Loucy (cell line): ENCODE data around the gene OSBPL1A.

ENCODE experiments used
- H2AFZ ChIP-seq: fragments of 200-600 bp; sonication (generic); 2 replicates; pipeline ENCODE4 v1.6.0; 2016; ENCODE audit warnings: antibody characterized with exemption, mild to moderate bottlenecking, low read length, moderate library complexity
- H3F3A ChIP-seq: fragments of 200-600 bp; 2 replicates; pipeline ENCODE4 v1.6.0; 2016; ENCODE audit warnings: antibody characterized with exemption, low read depth, mild to moderate bottlenecking
- H3K27me3 ChIP-seq: fragments of 200-600 bp; sonication (generic); 2 replicates; pipeline ENCODE4 v1.6.1; 2014; ENCODE audit warnings: low read length, mild to moderate bottlenecking; ENCODE audit not compliant: insufficient read depth, poor library complexity, severe bottlenecking
- H3K36me3 ChIP-seq: fragments of 200-600 bp; sonication (generic); 2 replicates; pipeline ENCODE4 v1.6.1; 2016; ENCODE audit warnings: low read length; ENCODE audit not compliant: insufficient read depth
- H3K4me1 ChIP-seq: fragments of 200-600 bp; sonication (generic); 2 replicates; pipeline ENCODE4 v1.5.1; 2014; ENCODE audit warnings: low read length, mild to moderate bottlenecking; ENCODE audit not compliant: insufficient read depth, poor library complexity, severe bottlenecking
- H3K4me2 ChIP-seq: fragments of 200-600 bp; sonication (generic); 2 replicates; pipeline ENCODE4 v1.6.0; 2014; ENCODE audit warnings: antibody characterized with exemption, low read length, low read depth, mild to moderate bottlenecking; ENCODE audit not compliant: poor library complexity, severe bottlenecking
- H3K4me3 ChIP-seq: fragments of 200-600 bp; sonication (generic); 2 replicates; pipeline ENCODE4 v1.5.1; 2014; ENCODE audit warnings: low read length, mild to moderate bottlenecking, mixed read lengths; ENCODE audit not compliant: poor library complexity, severe bottlenecking
- H3K79me2 ChIP-seq: fragments of 200-600 bp; sonication (generic); 2 replicates; pipeline ENCODE4 v1.6.1; 2014; ENCODE audit warnings: low read length; ENCODE audit not compliant: insufficient read depth
- H3K9ac ChIP-seq: fragments of 200-600 bp; sonication (generic); 2 replicates; pipeline ENCODE4 v1.6.0; 2014; ENCODE audit warnings: mild to moderate bottlenecking, low read depth, low read length, moderate library complexity; ENCODE audit not compliant: poor library complexity, severe bottlenecking
- H3K9me2 ChIP-seq: fragments of 200-600 bp; sonication (generic); replicated peaks from 2 replicates; pipeline ENCODE4 v1.6.1; 2016; ENCODE audit warnings: low read depth, low read length, mixed read lengths
- H3K9me3 ChIP-seq: fragments of 200-600 bp; sonication (generic); 2 replicates; pipeline ENCODE4 v1.6.1; 2014; ENCODE audit warnings: mild to moderate bottlenecking, antibody characterized with exemption, low read length, low read depth; ENCODE audit not compliant: insufficient read depth
- H4K20me1 ChIP-seq: fragments of 200-600 bp; sonication (generic); 2 replicates; pipeline ENCODE4 v1.6.0; 2014; ENCODE audit warnings: antibody characterized with exemption, low read length, mild to moderate bottlenecking; ENCODE audit not compliant: insufficient read depth, poor library complexity, severe bottlenecking
- CTCF ChIP-seq: fragments of 200-600 bp; sonication (generic); conservative IDR thresholded peaks from 2 replicates; pipeline ENCODE4 v1.5.1; 2014; ENCODE audit warnings: mild to moderate bottlenecking, antibody characterized with exemption, low read length
- EZH2phosphoT487 ChIP-seq: fragments of 200-600 bp; IDR thresholded peaks from 2 replicates; pipeline ENCODE4 v1.6.1; 2018; ENCODE audit warnings: antibody characterized with exemption, mild to moderate bottlenecking, moderate library complexity, borderline replicate concordance

OSBPL1A gene

DNA sequence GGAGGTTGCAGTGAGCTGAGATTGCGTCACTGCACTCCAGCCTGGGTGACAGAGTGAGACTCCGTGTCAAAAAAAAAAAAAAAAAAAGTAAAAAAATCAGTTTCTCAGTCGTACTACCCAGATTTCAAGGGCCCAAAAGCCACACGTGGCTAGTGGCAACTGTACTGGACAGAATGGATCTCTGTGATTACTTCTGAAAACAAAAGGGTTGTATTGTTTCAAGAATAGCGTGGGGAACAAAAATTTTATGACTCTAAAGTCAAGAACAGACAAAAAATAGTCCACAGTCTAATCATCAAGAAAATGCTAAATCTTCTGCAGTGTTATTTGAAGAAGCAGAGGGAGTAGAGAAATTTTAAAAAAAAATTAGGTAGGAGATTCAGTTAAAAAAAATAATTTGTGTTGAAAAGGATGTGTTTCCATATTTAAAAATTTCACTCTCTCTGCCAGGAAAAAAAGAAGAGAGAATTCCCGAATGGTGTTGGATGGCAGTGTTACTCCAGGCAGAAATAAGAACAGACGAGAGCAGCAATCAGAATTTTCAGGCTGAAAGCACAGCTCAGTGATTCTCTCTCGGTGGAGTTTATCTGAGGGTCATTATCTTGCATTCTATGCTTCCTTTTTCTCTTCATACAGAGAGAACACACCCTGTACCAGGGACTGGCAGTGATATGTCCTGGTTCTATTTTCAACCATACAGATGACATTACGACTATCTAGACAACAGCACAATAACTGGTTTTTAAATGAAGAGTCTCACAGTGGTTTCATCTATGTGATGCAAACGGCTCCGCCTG lies 196.9 kb downstream of the OSBPL1A start:
- no peak overlapping the region for H3K9ac ChIP-seq
- H3F3A ChIP-seq, result no peaks in the 10 kb centered on the region
- no peaks in the 10 kb centered on the region for H4K20me1 ChIP-seq
- no peaks in the 10 kb centered on the region for H3K9me2 ChIP-seq
- no peaks in the 10 kb centered on the region for H3K4me1 ChIP-seq
- TF ChIP-seq CTCF, result no peak
- TF ChIP-seq EZH2phosphoT487, result no peak
- no peak overlapping the region for H3K4me2 ChIP-seq
- no peaks in the 10 kb centered on the region for H3K79me2 ChIP-seq
- H3K36me3 ChIP-seq, result no peaks in the 10 kb centered on the region; the same call in 1 of the 2 replicates
- no peaks in the 10 kb centered on the region for H3K9me3 ChIP-seq
- no peak overlapping the region for H2AFZ ChIP-seq
- no peaks in the 10 kb centered on the region for H3K27me3 ChIP-seq
- H3K4me3 ChIP-seq, result no peak overlapping the region

- Histone ChIP-seq H3K4me3 (no peak overlapping the region), H3K27me3 (no peaks in the 10 kb centered on the region), H3K9ac (no peak overlapping the region), H3F3A (no peaks in the 10 kb centered on the region), H3K79me2 (no peaks in the 10 kb centered on the region), H2AFZ (no peak overlapping the region), H4K20me1 (no peaks in the 10 kb centered on the region), H3K4me1 (no peaks in the 10 kb centered on the region), H3K9me3 (no peaks in the 10 kb centered on the region), H3K36me3 (no peaks in the 10 kb centered on the region; the same call in 1 of the 2 replicates), H3K4me2 (no peak overlapping the region), H3K9me2 (no peaks in the 10 kb centered on the region)
- TF ChIP-seq EZH2phosphoT487, result no peak
- TF ChIP-seq CTCF, result no peak
These were observed 198.2 kb downstream of the OSBPL1A start for GRCh38 chr18:24199372-24199962.

- Histone ChIP-seq H4K20me1 (no peaks in the 10 kb centered on the region), H3K79me2 (no peaks in the 10 kb centered on the region), H3K9me3 (no peaks in the 10 kb centered on the region), H3K9me2 (no peaks in the 10 kb centered on the region), H3K36me3 (no peaks in the 10 kb centered on the region; the same call in 1 of the 2 replicates), H3K27me3 (no peaks in the 10 kb centered on the region), H3K4me3 (no peak overlapping the region), H2AFZ (no peak overlapping the region), H3K9ac (no peak overlapping the region), H3K4me2 (no peak overlapping the region), H3K4me1 (no peaks in the 10 kb centered on the region), H3F3A (no peaks in the 10 kb centered on the region)
- TF ChIP-seq EZH2phosphoT487, result no peak
- no peak for TF ChIP-seq CTCF
These were observed 199.2 kb downstream of the OSBPL1A start for GRCh38 chr18:24198461-24198860.
